Ishikawa (cell line): ENCODE data around the gene TANK.

ENCODE experiments used
- CEBPB ChIP-seq: IDR thresholded peaks from 2 replicates; pipeline ENCODE4 v1.6.1; 2012
- EGR1 ChIP-seq: IDR thresholded peaks from 2 replicates; pipeline ENCODE4 v1.6.1; 2012
- EP300 ChIP-seq: IDR thresholded peaks from 2 replicates; pipeline ENCODE4 v1.6.1; 2012; ENCODE audit warnings: borderline replicate concordance
- FOXM1 ChIP-seq: IDR thresholded peaks from 2 replicates; pipeline ENCODE4 v1.6.1; 2012; ENCODE audit warnings: low read depth, borderline replicate concordance
- MAX ChIP-seq: IDR thresholded peaks from 2 replicates; pipeline ENCODE4 v1.6.1; 2012
- NFIC ChIP-seq: IDR thresholded peaks from 2 replicates; pipeline ENCODE4 v1.6.1; 2012
- RAD21 ChIP-seq: IDR thresholded peaks from 2 replicates; pipeline ENCODE4 v1.6.1; 2012; ENCODE audit warnings: low read depth
- REST ChIP-seq: IDR thresholded peaks from 2 replicates; pipeline ENCODE4 v1.6.1; 2012; ENCODE audit warnings: low read depth, mild to moderate bottlenecking
- TAF1 ChIP-seq: IDR thresholded peaks from 2 replicates; pipeline ENCODE4 v1.6.1; 2012; ENCODE audit warnings: low read depth, mild to moderate bottlenecking
- TCF12 ChIP-seq: IDR thresholded peaks from 2 replicates; pipeline ENCODE4 v1.6.1; 2012; ENCODE audit warnings: low read depth
- TEAD4 ChIP-seq: IDR thresholded peaks from 2 replicates; pipeline ENCODE4 v1.6.1; 2012
- USF1 ChIP-seq: IDR thresholded peaks from 2 replicates; pipeline ENCODE4 v1.6.1; 2012
- YY1 ChIP-seq: IDR thresholded peaks from 2 replicates; pipeline ENCODE4 v1.6.1; 2012; ENCODE audit warnings: low read depth

GRCh38 chr2:161147856-161148255 is 12.4 kb upstream of the TANK start:
- TF ChIP-seq MAX (no peak), EGR1 (no peak), REST (no peak), NFIC (no peak), EP300 (no peak), TCF12 (no peak), TAF1 (no peak), YY1 (no peak), TEAD4 (no peak), CEBPB (no peak), RAD21 (no peak), FOXM1 (no peak), USF1 (no peak)
